ENCODE data around the gene STK33.

STK33 gene

DNA sequence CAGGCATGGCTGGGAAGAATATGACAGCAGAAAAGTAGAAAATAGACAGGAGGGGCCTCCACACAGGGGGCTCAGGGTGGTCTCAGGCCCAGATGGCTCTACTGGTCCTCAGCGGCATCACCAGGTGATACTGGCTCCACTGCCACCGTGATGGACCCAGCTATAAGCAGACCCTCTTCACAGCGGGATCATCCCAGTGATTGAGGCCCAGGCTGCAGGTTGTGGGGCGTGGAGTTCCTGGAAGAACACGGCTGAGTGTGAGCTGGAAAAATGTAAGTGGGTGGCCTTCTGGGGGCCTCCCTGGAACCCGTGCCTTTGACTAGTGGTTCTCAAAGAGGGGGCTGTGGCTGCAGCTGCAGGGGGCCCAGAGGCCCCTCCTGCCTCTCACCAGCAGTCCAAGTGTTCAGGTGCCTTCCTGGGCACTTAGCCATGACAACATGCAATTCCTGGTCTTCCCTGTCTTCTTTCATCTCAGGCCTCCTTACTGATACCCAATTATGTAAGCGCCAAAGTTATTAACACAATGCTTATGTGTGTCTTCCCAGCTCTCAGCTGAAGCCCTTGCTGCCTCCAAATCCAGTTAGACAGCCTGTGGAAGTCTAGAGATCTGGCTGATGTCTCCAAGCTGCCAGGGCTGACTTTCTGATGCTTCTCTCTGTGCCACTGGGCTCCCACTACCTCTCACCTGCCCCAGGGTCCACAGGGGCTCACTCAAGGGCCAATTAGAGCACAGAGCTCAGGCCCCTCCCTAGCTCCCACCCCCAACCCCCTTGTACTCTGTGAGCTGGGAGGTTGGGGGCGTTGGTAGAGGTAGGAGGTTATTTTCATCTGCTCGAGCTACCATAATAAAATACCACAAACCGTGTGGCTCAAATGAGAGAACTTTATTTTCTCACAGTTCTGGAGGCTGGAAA is 220.3 kb downstream of the STK33 start:
- no peak for DNase-seq (ENCODE audit: low spot score)

GRCh38 chr11:8372641-8373381 is 221.2 kb downstream of the STK33 start:
- no peak for DNase-seq (ENCODE audit: low spot score)

GRCh38 chr11:8371516-8371884 is 222.5 kb downstream of the STK33 start:
- no peak for DNase-seq (ENCODE audit: low spot score)

GRCh38 chr11:8370812-8371515 is 223.1 kb downstream of the STK33 start:
- DNase-seq (ENCODE audit: low spot score), result no peak

DNA sequence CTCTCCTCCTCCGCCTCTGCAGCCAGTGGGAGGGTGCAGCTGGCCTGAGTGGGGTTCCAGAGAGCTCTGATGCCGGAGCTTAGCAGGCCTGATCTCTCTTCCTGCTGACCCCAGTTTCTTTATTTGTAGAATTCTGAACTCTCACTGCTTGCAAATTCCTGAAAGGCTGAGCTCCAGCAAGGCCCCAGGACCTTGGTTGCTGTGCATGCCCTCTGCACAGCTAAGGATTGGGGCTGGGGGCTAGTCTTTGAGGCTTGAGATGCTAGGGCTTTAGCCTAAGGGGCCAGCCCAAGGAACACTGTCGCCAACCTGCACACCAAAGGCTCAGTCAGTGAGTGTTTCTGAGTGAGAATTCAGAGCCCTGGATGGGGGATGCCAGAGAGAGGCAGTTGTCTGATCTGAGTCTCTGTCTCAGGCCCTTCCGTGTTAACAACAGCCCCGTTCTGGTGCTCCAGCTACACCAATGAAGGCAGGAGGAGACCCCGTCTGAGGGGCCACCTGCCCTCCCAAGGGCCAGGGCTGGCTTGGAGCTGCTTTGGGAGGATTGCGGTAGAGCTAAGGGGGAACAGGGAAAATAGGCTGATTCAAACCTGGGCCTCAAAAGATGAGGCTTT is 224.3 kb downstream of the STK33 start:
- DNase-seq (ENCODE audit: low spot score), result no peak

DNA sequence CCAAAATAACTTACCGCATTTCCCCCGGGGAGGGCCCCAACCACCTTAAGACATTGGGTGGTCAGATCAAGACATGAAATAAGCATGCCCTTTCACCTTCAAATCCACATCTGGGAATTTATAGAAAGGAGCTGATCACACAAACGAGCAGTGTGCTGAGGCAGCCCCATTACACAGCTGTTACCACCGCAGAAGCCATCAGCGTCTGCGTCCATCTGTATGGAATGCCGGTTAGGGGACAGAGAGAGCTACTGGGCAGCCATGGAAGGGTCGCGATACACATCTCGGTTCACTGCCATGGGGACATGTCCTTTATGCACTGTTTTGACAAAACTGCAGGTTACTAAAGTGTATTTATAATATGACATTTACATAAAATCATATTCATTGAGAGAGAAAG is 225.3 kb downstream of the STK33 start:
- DNase-seq (ENCODE audit: low spot score), result no peak

DNA sequence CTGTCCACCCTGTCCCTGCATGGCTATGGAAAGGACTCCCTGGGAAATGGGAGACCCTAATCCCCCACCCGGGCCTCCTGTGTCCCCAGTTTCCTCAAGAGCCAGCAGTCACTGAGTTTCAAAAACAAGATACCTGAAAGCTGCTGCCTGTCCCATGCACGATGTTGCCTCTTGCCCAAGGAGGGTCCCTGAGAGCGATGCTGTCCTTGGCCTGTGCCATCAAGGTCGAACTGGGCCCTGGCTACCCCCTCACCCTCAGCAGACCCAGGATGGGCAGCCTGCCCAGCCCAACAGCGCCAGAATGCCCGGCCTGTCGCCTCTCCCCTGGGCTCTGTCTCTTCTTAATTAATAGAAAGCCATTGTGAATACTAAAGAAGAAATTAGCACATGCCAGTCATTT is 225.8 kb downstream of the STK33 start:
- no peak for DNase-seq (ENCODE audit: low spot score)

DNA sequence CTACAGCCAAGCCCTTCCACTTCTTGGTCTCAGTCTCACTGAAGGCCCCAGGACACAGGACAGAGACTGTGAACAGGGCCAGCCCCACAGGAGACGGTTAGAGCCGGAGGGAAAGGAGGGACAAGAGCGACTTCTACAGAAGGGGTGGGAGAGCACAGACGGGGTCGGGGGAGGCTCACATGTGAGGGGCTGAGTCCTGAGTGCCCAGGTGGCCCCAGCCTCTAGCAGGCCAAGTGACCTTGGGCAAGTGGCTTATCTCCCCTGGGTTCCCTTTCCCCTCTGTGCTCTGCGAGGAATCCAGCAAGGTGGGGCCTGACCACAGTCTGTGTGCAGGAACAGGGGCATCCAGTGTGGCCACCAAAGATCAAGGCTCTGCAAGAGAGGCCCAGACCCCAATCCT is 227.7 kb downstream of the STK33 start:
- DNase-seq (ENCODE audit: low spot score), result no peak

- DNase-seq (ENCODE audit: low spot score), result no peak
Measured at GRCh38 chr11:8365216-8365941, 228.6 kb downstream of the STK33 start.

DNA sequence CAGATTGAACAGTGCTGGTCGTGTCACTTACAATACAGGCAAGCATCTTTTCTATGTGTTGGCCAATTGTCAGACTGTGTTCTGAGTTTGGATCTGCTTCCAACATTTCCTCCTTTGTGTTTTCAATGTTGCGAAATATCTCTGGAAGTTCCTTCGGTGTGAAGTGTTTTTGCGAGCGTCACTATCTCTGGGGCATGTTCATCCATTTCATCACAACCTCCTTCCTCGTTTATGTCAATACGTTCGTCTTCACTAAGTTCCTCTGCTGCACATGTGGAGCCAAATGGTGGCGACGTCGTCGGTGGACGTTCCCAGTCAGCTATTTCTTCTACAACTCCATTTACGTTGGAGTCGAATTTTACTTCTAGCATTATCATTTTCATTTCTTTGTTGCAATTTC is 230.1 kb downstream of the STK33 start:
- DNase-seq (ENCODE audit: low spot score), result no peak

- DNase-seq (ENCODE audit: low spot score), result no peak
Measured at GRCh38 chr11:8362899-8363298, 231.1 kb downstream of the STK33 start.

GRCh38 chr11:8362491-8362890 is 231.5 kb downstream of the STK33 start:
- DNase-seq (ENCODE audit: low spot score), result no peak

GRCh38 chr11:8361664-8362210 is 232.3 kb downstream of the STK33 start:
- no peak for DNase-seq (ENCODE audit: low spot score)

DNA sequence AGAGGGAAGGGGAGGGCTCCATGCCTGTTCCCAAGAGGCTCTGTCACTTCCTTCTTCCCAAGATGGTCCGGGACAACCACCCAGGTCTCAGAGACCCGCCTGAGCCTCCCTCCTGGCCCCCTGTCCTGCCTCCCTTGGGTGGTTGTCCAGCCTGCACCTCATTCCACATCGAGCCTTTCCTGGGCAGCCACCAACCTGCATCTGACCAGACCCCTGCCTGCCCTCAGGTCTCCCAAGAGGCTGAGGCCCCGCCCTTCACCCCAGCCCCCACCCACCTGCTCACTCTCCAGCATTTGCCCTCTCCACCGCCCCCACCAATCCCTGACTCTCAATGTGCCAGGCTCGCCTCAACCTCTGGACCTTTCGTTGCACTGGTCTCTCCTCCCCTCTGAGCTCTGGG is 232.8 kb downstream of the STK33 start:
- DNase-seq (ENCODE audit: low spot score), result no peak

DNA sequence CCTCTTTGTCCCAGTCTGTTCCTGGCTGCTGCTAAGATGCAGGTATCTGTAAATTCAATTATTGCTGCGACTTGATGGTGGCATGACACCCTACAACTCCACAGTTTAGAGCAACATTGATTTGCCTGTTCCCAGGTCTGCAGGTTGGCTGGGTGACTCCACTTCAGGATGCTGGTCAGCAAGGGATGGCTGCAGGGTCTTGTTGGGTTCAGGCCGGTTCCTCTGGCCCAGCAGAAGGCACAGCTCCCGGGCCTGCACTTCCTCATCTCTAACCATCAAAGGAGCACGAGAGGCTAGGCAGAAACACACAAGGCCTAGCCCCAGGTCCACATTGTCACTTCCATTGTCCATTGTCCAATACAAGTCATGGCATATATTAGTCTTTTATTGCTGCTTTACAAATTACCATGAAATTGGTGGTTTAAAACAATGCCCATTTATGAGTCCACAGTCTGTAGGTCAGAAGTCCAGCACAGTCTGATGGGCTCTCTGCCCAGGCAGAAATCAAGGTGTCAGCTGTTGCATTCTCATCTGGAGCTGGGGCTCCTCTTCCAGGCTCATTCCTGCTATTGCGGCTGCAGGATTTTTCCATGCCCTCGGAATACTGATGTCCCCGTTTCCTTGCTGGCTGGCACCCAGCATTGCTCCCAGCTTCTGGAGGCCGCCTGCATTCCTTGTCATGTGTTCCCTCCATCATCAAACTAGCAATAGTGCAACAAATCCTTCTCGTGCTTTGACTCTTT is 233.8 kb downstream of the STK33 start:
- no peak for DNase-seq (ENCODE audit: low spot score)

DNA sequence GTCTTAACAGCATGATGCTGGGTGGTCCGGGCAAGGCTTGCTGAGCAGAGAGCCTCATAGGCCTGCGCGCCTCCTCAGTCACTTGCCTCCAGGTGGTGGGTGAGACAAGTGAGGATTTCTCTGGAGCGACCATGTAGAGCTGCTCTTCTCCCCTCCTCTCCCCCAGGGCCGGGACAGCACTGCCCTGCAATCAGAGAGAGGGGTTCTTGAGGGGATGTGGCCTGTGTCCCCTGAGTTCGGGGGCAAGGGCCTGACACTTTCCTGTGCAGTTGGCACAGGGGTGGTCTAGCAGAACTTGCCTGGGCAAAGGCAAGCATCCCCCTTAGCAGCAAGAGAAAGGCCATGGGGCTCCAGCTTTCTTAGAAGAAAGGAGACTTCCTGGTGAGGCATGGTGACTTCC is 234.5 kb downstream of the STK33 start:
- no peak for DNase-seq (ENCODE audit: low spot score)

GRCh38 chr11:8357891-8358566 is 236.0 kb downstream of the STK33 start:
- DNase-seq (ENCODE audit: low spot score), result no peak

GRCh38 chr11:8357505-8357888 is 236.5 kb downstream of the STK33 start:
- DNase-seq (ENCODE audit: low spot score), result no peak

GRCh38 chr11:8356721-8357504 is 237.1 kb downstream of the STK33 start:
- no peak for DNase-seq (ENCODE audit: low spot score)

Measured in D341Med (cell line).